Measurements from ENCODE around the gene PEX6. TPM values are rescaled to one million over a fixed set of nuclear protein-coding genes. Genes with fewer than 3 reads are reported as not detected.

The PEX6 gene
- total and polyA plus RNA-seq, 10 donors = 11.1 to 25.5 (median 18.9) TPM

- DNase-seq = no peak
- no peak for TF ChIP-seq POLR2A (IDR thresholded peaks at IDR 0.05)
- TF ChIP-seq CTCF (IDR thresholded peaks at IDR 0.05 in 8 of 11, conservative IDR thresholded peaks at IDR 0.05 in 3 of 11) = no peak
- TF ChIP-seq POLR2AphosphoS5 (IDR thresholded peaks at IDR 0.05) = no peak
- Histone ChIP-seq H3K9me3 (no peaks in the 10 kb centered on the region), H3K27me3 (replicated peaks in 1 of 7) (no peaks in the 10 kb centered on the region), H3K27ac (no peak overlapping the region), H3K4me3 (no peak overlapping the region), H3K36me3 (peaks cover 0 to 40% (median 2%) of the 10 kb centered on the region in 6 donors), H3K4me1 (no peaks in the 10 kb centered on the region)
- intact Hi-C loops (cut with DNase I; ENCODE audit: low total_unique reads) = no loop called here
Measured at GRCh38 chr6:42996513-42996912, 17.5 kb upstream of the PEX6 start.

- Histone ChIP-seq H3K36me3 (peaks cover 0 to 53% (median 11%) of the 10 kb centered on the region in 6 donors), H3K4me3 (no peak overlapping the region), H3K27me3 (replicated peaks in 1 of 7) (no peaks in the 10 kb centered on the region), H3K27ac (no peak overlapping the region), H3K9me3 (no peaks in the 10 kb centered on the region), H3K4me1 (peaks cover 0 to 4% (median 0%) of the 10 kb centered on the region in 6 donors)
- intact Hi-C loops (cut with DNase I; ENCODE audit: low total_unique reads) = no loop called here
- 86 to 98% (median 92%) methylated on average over 2 of the region's 2 CpGs for WGBS, 5 donors
- TF ChIP-seq CTCF (IDR thresholded peaks at IDR 0.05 in 8 of 11, conservative IDR thresholded peaks at IDR 0.05 in 3 of 11) (no peak), POLR2AphosphoS5 (IDR thresholded peaks at IDR 0.05) (no peak), POLR2A (IDR thresholded peaks at IDR 0.05) (no peak)
- no peak for DNase-seq
Measured at GRCh38 chr6:42993445-42993844, 14.5 kb upstream of the PEX6 start.

GRCh38 chr6:42989923-42990322 lies 10.9 kb upstream of the PEX6 start:
- no peaks in the 10 kb centered on the region for H3K9me3 ChIP-seq
- H3K27me3 ChIP-seq (replicated peaks in 1 of 7) = no peaks in the 10 kb centered on the region
- WGBS, 5 donors = 82 to 93% (median 91%) methylated on average over 5 of the region's 5 CpGs
- no peak for DNase-seq
- TF ChIP-seq CTCF (IDR thresholded peaks at IDR 0.05 in 8 of 11, conservative IDR thresholded peaks at IDR 0.05 in 3 of 11) (no peak), POLR2A (IDR thresholded peaks at IDR 0.05) (no peak), POLR2AphosphoS5 (IDR thresholded peaks at IDR 0.05) (no peak)
- H3K4me3 ChIP-seq = no peak overlapping the region
- intact Hi-C loops (cut with DNase I; ENCODE audit: low total_unique reads) = no loop called here
- no peak overlapping the region for H3K27ac ChIP-seq
- H3K36me3 ChIP-seq = peaks cover 0 to 53% (median 11%) of the 10 kb centered on the region in 6 donors
- H3K4me1 ChIP-seq = peaks cover 18 to 40% (median 27%) of the 10 kb centered on the region in 6 donors

- no peak overlapping the region for H3K4me3 ChIP-seq
- WGBS, 5 donors = 61 to 100% (median 80%) methylated on average over 1 of the region's 1 CpG
- intact Hi-C loops (cut with DNase I; ENCODE audit: low total_unique reads) = no loop called here
- H3K4me1 ChIP-seq = peaks cover 22 to 48% (median 36%) of the 10 kb centered on the region in 6 donors
- no peak for DNase-seq
- no peaks in the 10 kb centered on the region for H3K27me3 ChIP-seq (replicated peaks in 1 of 7)
- no peaks in the 10 kb centered on the region for H3K9me3 ChIP-seq
- H3K27ac ChIP-seq = no peak overlapping the region
- TF ChIP-seq POLR2AphosphoS5 (IDR thresholded peaks at IDR 0.05) (no peak), CTCF (IDR thresholded peaks at IDR 0.05 in 8 of 11, conservative IDR thresholded peaks at IDR 0.05 in 3 of 11) (no peak), POLR2A (IDR thresholded peaks at IDR 0.05) (no peak)
- H3K36me3 ChIP-seq = peaks cover 0 to 45% (median 11%) of the 10 kb centered on the region in 6 donors
Measured at GRCh38 chr6:42988486-42989020, 9.6 kb upstream of the PEX6 start.
